ENCODE data around the gene WSB2. TPM values are rescaled to one million over a fixed set of nuclear protein-coding genes. Genes with fewer than 3 reads are reported as not detected.

WSB2 gene
- total and polyA plus RNA-seq, 10 of the 15 experiments (the other 5 are each of a cell fraction or from before 2014, with no cell fraction given), result 18.3 to 82.6 (median 43.7) TPM

DNA sequence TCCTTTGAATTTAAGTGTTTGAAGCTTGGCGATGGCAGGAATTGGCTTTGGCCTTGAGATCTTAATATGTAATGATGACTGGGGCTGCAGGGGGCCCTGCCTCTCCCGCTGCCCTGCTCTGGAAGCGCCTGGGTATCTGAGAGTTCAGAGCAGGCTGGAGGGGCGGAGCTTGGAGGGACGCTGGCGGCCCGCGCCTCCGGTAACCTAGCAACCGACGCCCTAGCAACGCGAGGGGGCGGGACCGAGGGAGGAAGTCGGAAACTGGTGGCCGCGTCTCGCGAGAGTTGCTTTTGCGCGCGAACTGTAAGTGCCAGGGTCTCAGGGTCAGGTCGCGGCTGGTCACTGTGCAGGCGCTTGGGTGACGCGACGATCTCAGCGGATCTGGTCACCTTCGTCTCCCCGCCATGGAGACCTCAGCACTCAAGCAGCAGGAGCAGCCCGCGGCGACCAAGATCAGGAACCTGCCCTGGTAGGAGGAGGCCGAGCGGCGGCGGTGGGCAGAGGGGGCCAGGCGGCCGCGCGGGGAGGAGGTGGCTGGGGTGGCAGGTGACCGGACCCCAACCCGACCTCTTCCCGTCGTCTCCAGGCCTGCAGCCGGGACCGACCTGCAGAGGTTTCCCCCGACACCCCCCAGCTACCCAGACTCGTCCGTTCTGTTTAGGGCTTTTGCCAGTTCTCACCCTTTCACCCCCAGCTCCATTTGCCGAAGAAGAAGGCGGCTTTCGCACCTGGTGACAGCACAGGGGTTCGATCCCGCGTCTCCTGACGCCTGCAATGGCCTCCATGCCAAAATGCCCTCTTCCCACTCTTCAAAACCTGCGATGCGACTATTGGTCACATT, 44.3 kb downstream of the WSB2 start, which contains the start of gene RFC5 (continued):
- TF ChIP-seq, protein P1, sequence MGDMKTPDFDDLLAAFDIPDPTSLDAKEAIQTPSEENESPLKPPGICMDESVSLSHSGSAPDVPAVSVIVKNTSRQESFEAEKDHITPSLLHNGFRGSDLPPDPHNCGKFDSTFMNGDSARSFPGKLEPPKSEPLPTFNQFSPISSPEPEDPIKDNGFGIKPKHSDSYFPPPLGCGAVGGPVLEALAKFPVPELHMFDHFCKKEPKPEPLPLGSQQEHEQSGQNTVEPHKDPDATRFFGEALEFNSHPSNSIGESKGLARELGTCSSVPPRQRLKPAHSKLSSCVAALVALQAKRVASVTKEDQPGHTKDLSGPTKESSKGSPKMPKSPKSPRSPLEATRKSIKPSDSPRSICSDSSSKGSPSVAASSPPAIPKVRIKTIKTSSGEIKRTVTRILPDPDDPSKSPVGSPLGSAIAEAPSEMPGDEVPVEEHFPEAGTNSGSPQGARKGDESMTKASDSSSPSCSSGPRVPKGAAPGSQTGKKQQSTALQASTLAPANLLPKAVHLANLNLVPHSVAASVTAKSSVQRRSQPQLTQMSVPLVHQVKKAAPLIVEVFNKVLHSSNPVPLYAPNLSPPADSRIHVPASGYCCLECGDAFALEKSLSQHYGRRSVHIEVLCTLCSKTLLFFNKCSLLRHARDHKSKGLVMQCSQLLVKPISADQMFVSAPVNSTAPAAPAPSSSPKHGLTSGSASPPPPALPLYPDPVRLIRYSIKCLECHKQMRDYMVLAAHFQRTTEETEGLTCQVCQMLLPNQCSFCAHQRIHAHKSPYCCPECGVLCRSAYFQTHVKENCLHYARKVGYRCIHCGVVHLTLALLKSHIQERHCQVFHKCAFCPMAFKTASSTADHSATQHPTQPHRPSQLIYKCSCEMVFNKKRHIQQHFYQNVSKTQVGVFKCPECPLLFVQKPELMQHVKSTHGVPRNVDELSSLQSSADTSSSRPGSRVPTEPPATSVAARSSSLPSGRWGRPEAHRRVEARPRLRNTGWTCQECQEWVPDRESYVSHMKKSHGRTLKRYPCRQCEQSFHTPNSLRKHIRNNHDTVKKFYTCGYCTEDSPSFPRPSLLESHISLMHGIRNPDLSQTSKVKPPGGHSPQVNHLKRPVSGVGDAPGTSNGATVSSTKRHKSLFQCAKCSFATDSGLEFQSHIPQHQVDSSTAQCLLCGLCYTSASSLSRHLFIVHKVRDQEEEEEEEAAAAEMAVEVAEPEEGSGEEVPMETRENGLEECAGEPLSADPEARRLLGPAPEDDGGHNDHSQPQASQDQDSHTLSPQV (IDR thresholded peaks at IDR 0.05), result no peak
- no peak for TF ChIP-seq ZNF622 (IDR thresholded peaks at IDR 0.05)
- TF ChIP-seq RUNX3 (IDR thresholded peaks at IDR 0.05; ENCODE audit: low read length), result no peak
- TF ChIP-seq ASH2L (IDR thresholded peaks at IDR 0.05; ENCODE audit: borderline replicate concordance, low read depth), result 0 out of 2 replicates have a peak, but pooled peaks have one; percentile 43
- no peak for TF ChIP-seq SREBF2 (IDR thresholded peaks at IDR 0.05; ENCODE audit: low read length)
- TF ChIP-seq SIN3A (IDR thresholded peaks at IDR 0.05; ENCODE audit: low read depth, low read length), result peak; percentile 97
- no peak for TF ChIP-seq BACH1 (IDR thresholded peaks at IDR 0.05; ENCODE audit: borderline replicate concordance)
- TF ChIP-seq GABPA (IDR thresholded peaks at IDR 0.05; ENCODE audit: low read depth), result peak; percentile 74
- no peak for TF ChIP-seq STAT1 (conservative IDR thresholded peaks at IDR 0.05)
- no peak for TF ChIP-seq CREM (IDR thresholded peaks at IDR 0.05; ENCODE audit: low read depth)
- no peak for TF ChIP-seq HDAC6 (IDR thresholded peaks at IDR 0.05; ENCODE audit: unreplicated experiment)
- no peak for TF ChIP-seq TCF7 (IDR thresholded peaks at IDR 0.05; ENCODE audit: borderline replicate concordance)
- 0 out of 2 replicates have a peak, but pooled peaks have one; percentile 43 for TF ChIP-seq TCF3 (IDR thresholded peaks at IDR 0.05; ENCODE audit: borderline replicate concordance, insufficient read depth, low read depth, low read length)
- TF ChIP-seq DPF2 (IDR thresholded peaks at IDR 0.05), result peak; percentile 50; the same call in 1 of the 2 replicates
- TF ChIP-seq, protein P2, sequence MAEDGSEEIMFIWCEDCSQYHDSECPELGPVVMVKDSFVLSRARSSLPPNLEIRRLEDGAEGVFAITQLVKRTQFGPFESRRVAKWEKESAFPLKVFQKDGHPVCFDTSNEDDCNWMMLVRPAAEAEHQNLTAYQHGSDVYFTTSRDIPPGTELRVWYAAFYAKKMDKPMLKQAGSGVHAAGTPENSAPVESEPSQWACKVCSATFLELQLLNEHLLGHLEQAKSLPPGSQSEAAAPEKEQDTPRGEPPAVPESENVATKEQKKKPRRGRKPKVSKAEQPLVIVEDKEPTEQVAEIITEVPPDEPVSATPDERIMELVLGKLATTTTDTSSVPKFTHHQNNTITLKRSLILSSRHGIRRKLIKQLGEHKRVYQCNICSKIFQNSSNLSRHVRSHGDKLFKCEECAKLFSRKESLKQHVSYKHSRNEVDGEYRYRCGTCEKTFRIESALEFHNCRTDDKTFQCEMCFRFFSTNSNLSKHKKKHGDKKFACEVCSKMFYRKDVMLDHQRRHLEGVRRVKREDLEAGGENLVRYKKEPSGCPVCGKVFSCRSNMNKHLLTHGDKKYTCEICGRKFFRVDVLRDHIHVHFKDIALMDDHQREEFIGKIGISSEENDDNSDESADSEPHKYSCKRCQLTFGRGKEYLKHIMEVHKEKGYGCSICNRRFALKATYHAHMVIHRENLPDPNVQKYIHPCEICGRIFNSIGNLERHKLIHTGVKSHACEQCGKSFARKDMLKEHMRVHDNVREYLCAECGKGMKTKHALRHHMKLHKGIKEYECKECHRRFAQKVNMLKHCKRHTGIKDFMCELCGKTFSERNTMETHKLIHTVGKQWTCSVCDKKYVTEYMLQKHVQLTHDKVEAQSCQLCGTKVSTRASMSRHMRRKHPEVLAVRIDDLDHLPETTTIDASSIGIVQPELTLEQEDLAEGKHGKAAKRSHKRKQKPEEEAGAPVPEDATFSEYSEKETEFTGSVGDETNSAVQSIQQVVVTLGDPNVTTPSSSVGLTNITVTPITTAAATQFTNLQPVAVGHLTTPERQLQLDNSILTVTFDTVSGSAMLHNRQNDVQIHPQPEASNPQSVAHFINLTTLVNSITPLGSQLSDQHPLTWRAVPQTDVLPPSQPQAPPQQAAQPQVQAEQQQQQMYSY (CRISPR knock-in tag; IDR thresholded peaks at IDR 0.05), result no peak
- TF ChIP-seq, protein P3, sequence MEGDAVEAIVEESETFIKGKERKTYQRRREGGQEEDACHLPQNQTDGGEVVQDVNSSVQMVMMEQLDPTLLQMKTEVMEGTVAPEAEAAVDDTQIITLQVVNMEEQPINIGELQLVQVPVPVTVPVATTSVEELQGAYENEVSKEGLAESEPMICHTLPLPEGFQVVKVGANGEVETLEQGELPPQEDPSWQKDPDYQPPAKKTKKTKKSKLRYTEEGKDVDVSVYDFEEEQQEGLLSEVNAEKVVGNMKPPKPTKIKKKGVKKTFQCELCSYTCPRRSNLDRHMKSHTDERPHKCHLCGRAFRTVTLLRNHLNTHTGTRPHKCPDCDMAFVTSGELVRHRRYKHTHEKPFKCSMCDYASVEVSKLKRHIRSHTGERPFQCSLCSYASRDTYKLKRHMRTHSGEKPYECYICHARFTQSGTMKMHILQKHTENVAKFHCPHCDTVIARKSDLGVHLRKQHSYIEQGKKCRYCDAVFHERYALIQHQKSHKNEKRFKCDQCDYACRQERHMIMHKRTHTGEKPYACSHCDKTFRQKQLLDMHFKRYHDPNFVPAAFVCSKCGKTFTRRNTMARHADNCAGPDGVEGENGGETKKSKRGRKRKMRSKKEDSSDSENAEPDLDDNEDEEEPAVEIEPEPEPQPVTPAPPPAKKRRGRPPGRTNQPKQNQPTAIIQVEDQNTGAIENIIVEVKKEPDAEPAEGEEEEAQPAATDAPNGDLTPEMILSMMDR (IDR thresholded peaks at IDR 0.05 in 2 of 3, conservative IDR thresholded peaks at IDR 0.05 in 1 of 3; ENCODE audit: control insufficient read depth in 2 of 3, extremely low read depth in 1 of 3, insufficient read depth in 1 of 3, low read depth in 3 of 3, low read length in 3 of 3), result 0 out of 6 replicates have a peak, but pooled peaks of 1 of the 3 experiments have one; percentile 3
- TF ChIP-seq TBL1XR1 (IDR thresholded peaks at IDR 0.05; ENCODE audit: low read depth, low read length), result 0 out of 2 replicates have a peak, but pooled peaks have one; percentile 35
- TF ChIP-seq KAT2A (conservative IDR thresholded peaks at IDR 0.05; ENCODE audit: control insufficient read depth, low read depth, low read length), result no peak
- no peak for TF ChIP-seq CHD1 (IDR thresholded peaks at IDR 0.05; ENCODE audit: low read depth, low read length)
- no peak for TF ChIP-seq MTA3 (IDR thresholded peaks at IDR 0.05; ENCODE audit: borderline replicate concordance, low read length)
- TF ChIP-seq FOS (IDR thresholded peaks at IDR 0.05; ENCODE audit: borderline replicate concordance, extremely low read depth, insufficient read length), result no peak
